ENCODE data around the gene RGS6.

- TF ChIP-seq CTCF (conservative IDR thresholded peaks at IDR 0.05): no peak
- no peak for TF ChIP-seq ZFX (IDR thresholded peaks at IDR 0.05)
These were observed 233.0 kb downstream of the RGS6 start for GRCh38 chr14:72165229-72165698.
